RWPE1 (cell line): ENCODE results near the gene B4GALT2.

Source experiments
- CTCF ChIA-PET: fragments of 350-600 bp; sonication (Branson Sonifier 250); formaldehyde crosslinking; extraction: SDS; loops from one replicate; lab custom pipeline; 2021; lab: Yijun Ruan, JAX
- POLR2A ChIA-PET: fragments of 400-600 bp; formaldehyde crosslinking; extraction: SDS; loops from one replicate; lab custom pipeline; 2020; ENCODE audit warnings: antibody characterized with exemption; ENCODE audit not compliant: low non-redundant PET; lab: Yijun Ruan, JAX
- DNase-seq: peaks from one replicate; pipeline ENCODE4 v3.0.0; 2012; ENCODE audit warnings: low spot score
- H3K27ac ChIP-seq: fragments of 450-650 bp; 2 replicates; pipeline ENCODE4 v1.5.1; 2017
- TF ChIP-seq, protein P1 (sequence below): fragments of 450-650 bp; conservative IDR thresholded peaks from 2 replicates; pipeline ENCODE4 v1.5.1; 2017; ENCODE audit warnings: low read depth, mild to moderate bottlenecking

B4GALT2 gene

GRCh38 chr1:43981135-43981491 is 2.1 kb downstream of the B4GALT2 start:
- H3K27ac ChIP-seq, result peak overlapping the region; percentile 94
- POLR2A ChIA-PET, result no interaction called here
- CTCF ChIA-PET, result no interaction called here
- TF ChIP-seq, protein P1, sequence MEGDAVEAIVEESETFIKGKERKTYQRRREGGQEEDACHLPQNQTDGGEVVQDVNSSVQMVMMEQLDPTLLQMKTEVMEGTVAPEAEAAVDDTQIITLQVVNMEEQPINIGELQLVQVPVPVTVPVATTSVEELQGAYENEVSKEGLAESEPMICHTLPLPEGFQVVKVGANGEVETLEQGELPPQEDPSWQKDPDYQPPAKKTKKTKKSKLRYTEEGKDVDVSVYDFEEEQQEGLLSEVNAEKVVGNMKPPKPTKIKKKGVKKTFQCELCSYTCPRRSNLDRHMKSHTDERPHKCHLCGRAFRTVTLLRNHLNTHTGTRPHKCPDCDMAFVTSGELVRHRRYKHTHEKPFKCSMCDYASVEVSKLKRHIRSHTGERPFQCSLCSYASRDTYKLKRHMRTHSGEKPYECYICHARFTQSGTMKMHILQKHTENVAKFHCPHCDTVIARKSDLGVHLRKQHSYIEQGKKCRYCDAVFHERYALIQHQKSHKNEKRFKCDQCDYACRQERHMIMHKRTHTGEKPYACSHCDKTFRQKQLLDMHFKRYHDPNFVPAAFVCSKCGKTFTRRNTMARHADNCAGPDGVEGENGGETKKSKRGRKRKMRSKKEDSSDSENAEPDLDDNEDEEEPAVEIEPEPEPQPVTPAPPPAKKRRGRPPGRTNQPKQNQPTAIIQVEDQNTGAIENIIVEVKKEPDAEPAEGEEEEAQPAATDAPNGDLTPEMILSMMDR, result no peak
- peak; percentile 38 for DNase-seq

GRCh38 chr1:43981636-43982035 is 2.6 kb downstream of the B4GALT2 start:
- POLR2A ChIA-PET, result no interaction called here
- TF ChIP-seq, protein P1, result no peak

DNA sequence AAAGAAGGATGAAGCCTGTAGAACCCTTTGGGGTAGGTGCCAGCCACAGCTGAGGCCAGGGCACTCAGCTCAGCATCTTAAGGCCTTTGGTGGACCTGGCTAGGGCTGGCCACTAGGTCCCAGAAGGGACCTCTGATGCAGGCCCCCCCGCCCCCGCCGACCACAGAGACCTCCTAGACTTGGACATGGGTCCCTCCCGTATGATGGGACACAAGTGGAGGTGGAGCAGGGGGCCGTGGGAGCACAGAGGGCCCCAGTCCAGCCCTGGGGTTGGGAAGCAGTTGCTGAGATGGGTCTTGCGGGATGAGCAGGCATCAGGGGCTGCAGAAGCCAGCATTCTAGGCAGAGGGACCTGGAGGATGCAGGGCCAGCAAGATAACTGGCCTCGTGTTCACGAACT is 3.2 kb downstream of the B4GALT2 start:
- DNase-seq, result no peak
- H3K27ac ChIP-seq, result peak overlapping the region; percentile 94
- ChIA-PET CTCF (no interaction called here), POLR2A (no interaction called here)
- TF ChIP-seq, protein P1, result no peak

More at GRCh38 chr1:43981636-43982035, 2.6 kb downstream of the B4GALT2 start:
- peak overlapping the region; percentile 94 for H3K27ac ChIP-seq
- DNase-seq, result no peak
- CTCF ChIA-PET, result no interaction called here

- CTCF ChIA-PET, result no interaction called here
- peak overlapping the region; percentile 94 for H3K27ac ChIP-seq
- POLR2A ChIA-PET, result no interaction called here
- TF ChIP-seq, protein P1, result no peak
- DNase-seq, result no peak
Measured at GRCh38 chr1:43982808-43983207, 3.8 kb downstream of the B4GALT2 start.

GRCh38 chr1:43983253-43983899 is 4.4 kb downstream of the B4GALT2 start:
- TF ChIP-seq, protein P1, result no peak
- POLR2A ChIA-PET, result no interaction called here

GRCh38 chr1:43984855-43985254 is 5.8 kb downstream of the B4GALT2 start:
- peak overlapping the region; percentile 94; the same call in 1 of the 2 replicates for H3K27ac ChIP-seq
- ChIA-PET CTCF (no interaction called here), POLR2A (no interaction called here)
- DNase-seq, result no peak
- TF ChIP-seq, protein P1, result no peak

More at GRCh38 chr1:43983253-43983899, 4.4 kb downstream of the B4GALT2 start:
- CTCF ChIA-PET, result no interaction called here
- peak overlapping the region; percentile 94 for H3K27ac ChIP-seq
- no peak for DNase-seq
